ENCODE results near the gene BRK1. TPM values are rescaled to one million over a fixed set of nuclear protein-coding genes. Genes with fewer than 3 reads are reported as not detected.

The BRK1 gene
- total RNA-seq, 1 donor from 2014 or later = 136 TPM

GRCh38 chr3:10169000-10169496 lies 53.6 kb downstream of the BRK1 start:
- H3K27ac Mint-ChIP-seq (ENCODE audit: unreplicated experiment) = no peak overlapping the region
- H3K4me1 ChIP-seq (ENCODE audit: insufficient read depth, low read length) = peaks cover 7% of the 10 kb centered on the region
- no peaks in the 10 kb centered on the region for H4K20me1 ChIP-seq (ENCODE audit: insufficient read depth, low read length)
- FAIRE-seq (no peak), DNase-seq (ENCODE audit: low read depth) (no peak)
- no peak overlapping the region for H3K4me2 ChIP-seq (ENCODE audit: low read length)
- H3K4me3 Mint-ChIP-seq (ENCODE audit: unreplicated experiment) = no peak overlapping the region
- H3K9me3 Mint-ChIP-seq (ENCODE audit: unreplicated experiment) = peaks cover 19% of the 10 kb centered on the region
- no peak overlapping the region for H3K4me3 ChIP-seq (ENCODE audit: insufficient read depth, low read depth, low read length)
- no peaks in the 10 kb centered on the region for H3K27me3 Mint-ChIP-seq (ENCODE audit: low read depth, unreplicated experiment)
- TF ChIP-seq EZH2 (IDR thresholded peaks at IDR 0.05; ENCODE audit: insufficient read depth, low read length) (no peak), CTCF (IDR thresholded peaks at IDR 0.05; ENCODE audit: insufficient read depth, low read depth, low read length) (peak; percentile 12)
- no peak overlapping the region for H2AFZ ChIP-seq (ENCODE audit: low read depth, low read length)
- H3K9me3 ChIP-seq (ENCODE audit: insufficient read depth, low read depth, low read length) = peaks cover 5% of the 10 kb centered on the region
- H3K79me2 ChIP-seq (ENCODE audit: insufficient read depth, low read length) = peaks cover 18% of the 10 kb centered on the region
- peaks cover 4% of the 10 kb centered on the region for H3K4me1 Mint-ChIP-seq (ENCODE audit: low read depth, unreplicated experiment)
- H3K27me3 ChIP-seq (ENCODE audit: insufficient read depth, low read length) = no peaks in the 10 kb centered on the region
- H3K36me3 Mint-ChIP-seq (ENCODE audit: low read depth, unreplicated experiment) = peaks cover 8% of the 10 kb centered on the region
- H3K36me3 ChIP-seq (ENCODE audit: insufficient read depth, low read length) = no peaks in the 10 kb centered on the region
- H3K9ac ChIP-seq (ENCODE audit: low read length) = no peak overlapping the region
- H3K27ac ChIP-seq (ENCODE audit: low read depth, low read length) = no peak overlapping the region

GRCh38 chr3:10170915-10171478 lies 55.5 kb downstream of the BRK1 start:
- Histone ChIP-seq H2AFZ (ENCODE audit: low read depth, low read length) (no peak overlapping the region), H3K9me3 (ENCODE audit: insufficient read depth, low read depth, low read length) (peaks cover 5% of the 10 kb centered on the region), H3K4me2 (ENCODE audit: low read length) (no peak overlapping the region), H3K79me2 (ENCODE audit: insufficient read depth, low read length) (peaks cover 18% of the 10 kb centered on the region), H3K27me3 (ENCODE audit: insufficient read depth, low read length) (no peaks in the 10 kb centered on the region), H3K36me3 (ENCODE audit: insufficient read depth, low read length) (no peaks in the 10 kb centered on the region), H3K9ac (ENCODE audit: low read length) (no peak overlapping the region), H3K4me3 (ENCODE audit: insufficient read depth, low read depth, low read length) (no peak overlapping the region), H4K20me1 (ENCODE audit: insufficient read depth, low read length) (no peaks in the 10 kb centered on the region), H3K4me1 (ENCODE audit: insufficient read depth, low read length) (peaks cover 12% of the 10 kb centered on the region), H3K27ac (ENCODE audit: low read depth, low read length) (no peak overlapping the region)
- Mint-ChIP-seq H3K4me1 (ENCODE audit: low read depth, unreplicated experiment) (peaks cover 7% of the 10 kb centered on the region), H3K9me3 (ENCODE audit: unreplicated experiment) (peaks cover 19% of the 10 kb centered on the region), H3K27ac (ENCODE audit: unreplicated experiment) (no peak overlapping the region), H3K36me3 (ENCODE audit: low read depth, unreplicated experiment) (peaks cover 8% of the 10 kb centered on the region), H3K4me3 (ENCODE audit: unreplicated experiment) (no peak overlapping the region), H3K27me3 (ENCODE audit: low read depth, unreplicated experiment) (no peaks in the 10 kb centered on the region)
- TF ChIP-seq CTCF (IDR thresholded peaks at IDR 0.05; ENCODE audit: insufficient read depth, low read depth, low read length) = no peak
- TF ChIP-seq EZH2 (IDR thresholded peaks at IDR 0.05; ENCODE audit: insufficient read depth, low read length) = no peak
- peak; percentile 17 for DNase-seq (ENCODE audit: low read depth)
- no peak for FAIRE-seq
